Cardiac muscle cell (in vitro differentiated cells and primary cell): ENCODE measurements around the gene ATP1B3. TPM values are rescaled to one million over a fixed set of nuclear protein-coding genes. Genes with fewer than 3 reads are reported as not detected.
A peak's percentile ranks its signal among the peaks of the same experiment; 100 is the strongest.

Experiments
- DNase-seq, 2 donors: peaks; one replicate each; pipeline versions ENCODE4 v3.0.0 to v3.0.0-alpha.2; 2010 to 2017; ENCODE audit warnings: low read depth in 1 of 2, low spot score in 1 of 2
- H3K27ac ChIP-seq: fragments of 200-600 bp; sonication (generic); 2 replicates; pipeline ENCODE4 v1.5.1; 2016
- H3K27me3 ChIP-seq: fragments of 200-600 bp; sonication (generic); 2 replicates; pipeline ENCODE4 v1.6.0; 2016; ENCODE audit warnings: control low read depth
- H3K36me3 ChIP-seq: fragments of 200-600 bp; sonication (generic); 2 replicates; pipeline ENCODE4 v1.5.1; 2016; ENCODE audit warnings: control low read depth
- H3K4me1 ChIP-seq: fragments of 200-600 bp; sonication (generic); 2 replicates; pipeline ENCODE4 v1.8.1; 2017; ENCODE audit warnings: low read depth, mild to moderate bottlenecking, mixed run types
- H3K4me3 ChIP-seq: fragments of 200-600 bp; sonication (generic); 2 replicates; pipeline ENCODE4 v1.5.1; 2016; ENCODE audit warnings: mild to moderate bottlenecking
- H3K9me3 ChIP-seq: fragments of 200-600 bp; sonication (generic); 2 replicates; pipeline ENCODE4 v1.5.1; 2017; ENCODE audit warnings: low read depth, mild to moderate bottlenecking, control low read depth
- polyA plus RNA-seq: library from polyadenylated mRNA; unstranded; fragments of >200 nt; fragmentation: Nextera tagmentation; extraction: Ambion mirVana; gene quantifications from 2 replicates; pipeline ENCODE4 v1.2.1, GENCODE V29; 2016
- total RNA-seq: library from RNA; depleted of rRNA; stranded (reverse); fragments of >200 nt; gene quantifications from 2 replicates; pipeline ENCODE4 v1.2.3, GENCODE V29; 2016
- TF ChIP-seq, protein P1 (sequence below): IDR thresholded peaks from 2 replicates; pipeline ENCODE4 v1.5.1; 2012; ENCODE audit warnings: low read depth, mild to moderate bottlenecking, low read length

ATP1B3 gene
- total RNA-seq (25.1 and 25.2 TPM in 2 replicates), polyA plus RNA-seq (148 and 161 TPM in 2 replicates)

- peaks cover 11% of the 10 kb centered on the region for H3K4me1 ChIP-seq
- no peaks in the 10 kb centered on the region for H3K36me3 ChIP-seq
- TF ChIP-seq, protein P1, sequence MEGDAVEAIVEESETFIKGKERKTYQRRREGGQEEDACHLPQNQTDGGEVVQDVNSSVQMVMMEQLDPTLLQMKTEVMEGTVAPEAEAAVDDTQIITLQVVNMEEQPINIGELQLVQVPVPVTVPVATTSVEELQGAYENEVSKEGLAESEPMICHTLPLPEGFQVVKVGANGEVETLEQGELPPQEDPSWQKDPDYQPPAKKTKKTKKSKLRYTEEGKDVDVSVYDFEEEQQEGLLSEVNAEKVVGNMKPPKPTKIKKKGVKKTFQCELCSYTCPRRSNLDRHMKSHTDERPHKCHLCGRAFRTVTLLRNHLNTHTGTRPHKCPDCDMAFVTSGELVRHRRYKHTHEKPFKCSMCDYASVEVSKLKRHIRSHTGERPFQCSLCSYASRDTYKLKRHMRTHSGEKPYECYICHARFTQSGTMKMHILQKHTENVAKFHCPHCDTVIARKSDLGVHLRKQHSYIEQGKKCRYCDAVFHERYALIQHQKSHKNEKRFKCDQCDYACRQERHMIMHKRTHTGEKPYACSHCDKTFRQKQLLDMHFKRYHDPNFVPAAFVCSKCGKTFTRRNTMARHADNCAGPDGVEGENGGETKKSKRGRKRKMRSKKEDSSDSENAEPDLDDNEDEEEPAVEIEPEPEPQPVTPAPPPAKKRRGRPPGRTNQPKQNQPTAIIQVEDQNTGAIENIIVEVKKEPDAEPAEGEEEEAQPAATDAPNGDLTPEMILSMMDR: no peak
- H3K9me3 ChIP-seq: no peaks in the 10 kb centered on the region
- peak within 1 kb of the TSS; percentile 100 for H3K4me3 ChIP-seq
- H3K27ac ChIP-seq: peak within 1 kb of the TSS; percentile 92
- peak; percentile 90 to 91 for DNase-seq
- no peaks in the 10 kb centered on the region for H3K27me3 ChIP-seq
Measured at GRCh38 chr3:141876381-141876890, at the start of gene ATP1B3. Gene ATP1B3, plus strand, starts transcription at chr3:141876643. Its CDS starts 159 bp downstream, at chr3:141876802.

GRCh38 chr3:141828487-141828886, 48.0 kb upstream of the ATP1B3 start:
- Histone ChIP-seq H3K27me3 (no peaks in the 10 kb centered on the region), H3K9me3 (no peaks in the 10 kb centered on the region), H3K4me3 (no peak overlapping the region), H3K36me3 (no peaks in the 10 kb centered on the region), H3K4me1 (peaks cover 5% of the 10 kb centered on the region), H3K27ac (no peak overlapping the region)
- TF ChIP-seq, protein P1: no peak
- DNase-seq: no peak

- Histone ChIP-seq H3K4me3 (no peak overlapping the region), H3K27ac (no peak overlapping the region), H3K36me3 (no peaks in the 10 kb centered on the region), H3K9me3 (no peaks in the 10 kb centered on the region), H3K4me1 (peaks cover 5% of the 10 kb centered on the region), H3K27me3 (no peaks in the 10 kb centered on the region)
- TF ChIP-seq, protein P1: no peak
- DNase-seq: peak; percentile 15 to 57
Measured at GRCh38 chr3:141828890-141829289, 47.6 kb upstream of the ATP1B3 start.

GRCh38 chr3:141830508-141830907, 45.9 kb upstream of the ATP1B3 start:
- peak in 1 of 2 donors; percentile 60 for DNase-seq
- no peaks in the 10 kb centered on the region for H3K9me3 ChIP-seq

GRCh38 chr3:141834292-141834691, 42.2 kb upstream of the ATP1B3 start:
- TF ChIP-seq, protein P1: no peak
- Histone ChIP-seq H3K27ac (no peak overlapping the region), H3K4me3 (no peak overlapping the region)

More at GRCh38 chr3:141830508-141830907, 45.9 kb upstream of the ATP1B3 start:
- H3K4me3 ChIP-seq: no peak overlapping the region
- no peaks in the 10 kb centered on the region for H3K36me3 ChIP-seq
- H3K27ac ChIP-seq: no peak overlapping the region
- TF ChIP-seq, protein P1: no peak
- peaks cover 5% of the 10 kb centered on the region for H3K4me1 ChIP-seq
- H3K27me3 ChIP-seq: no peaks in the 10 kb centered on the region

More at GRCh38 chr3:141834292-141834691, 42.2 kb upstream of the ATP1B3 start:
- Histone ChIP-seq H3K9me3 (no peaks in the 10 kb centered on the region), H3K27me3 (no peaks in the 10 kb centered on the region), H3K4me1 (no peaks in the 10 kb centered on the region), H3K36me3 (no peaks in the 10 kb centered on the region)
- no peak for DNase-seq
